HL-60 (cell line): ENCODE measurements around the gene ZBTB5.

Source experiments
- DNase-seq, 2 experiments: peaks; one replicate each; pipeline ENCODE4 v3.0.0-alpha.2; 2010 to 2020; ENCODE audit warnings: low read depth in 1 of 2, low spot score in 1 of 2
- H3K27ac ChIP-seq: fragments of 250-450 bp; sonication (Bioruptor Pico); replicated peaks from 2 replicates; pipeline ENCODE4 v1.5.1; 2020; ENCODE audit warnings: mild to moderate bottlenecking, moderate library complexity
- H3K27me3 ChIP-seq: fragments of 250-450 bp; sonication (Bioruptor Pico); 2 replicates; pipeline ENCODE4 v1.5.1; 2021; ENCODE audit warnings: mild to moderate bottlenecking, moderate library complexity; ENCODE audit not compliant: insufficient read depth, poor library complexity, severe bottlenecking
- H3K4me3 ChIP-seq: replicated peaks from 2 replicates; pipeline ENCODE4 v1.5.1; 2011; ENCODE audit warnings: mild to moderate bottlenecking, control low read depth, low read length; ENCODE audit not compliant: insufficient read depth
- CTCF ChIP-seq: IDR thresholded peaks from one replicate; pipeline ENCODE4 v1.5.1; 2011; ENCODE audit warnings: low read length, control low read depth, inconsistent platforms; ENCODE audit not compliant: insufficient read depth
- GABPA ChIP-seq: IDR thresholded peaks from 2 replicates; pipeline ENCODE4 v1.6.1; 2012; ENCODE audit warnings: low read depth
- POLR2AphosphoS5 ChIP-seq: IDR thresholded peaks from 2 replicates; pipeline ENCODE4 v1.6.1; 2012; ENCODE audit warnings: low read depth
- REST ChIP-seq: IDR thresholded peaks from 2 replicates; pipeline ENCODE4 v1.6.1; 2012; ENCODE audit warnings: low read depth; ENCODE audit not compliant: insufficient replicate concordance
- SPI1 ChIP-seq: IDR thresholded peaks from 2 replicates; pipeline ENCODE4 v1.6.1; 2012; ENCODE audit warnings: low read depth, mild to moderate bottlenecking, borderline replicate concordance

ZBTB5 gene

DNA sequence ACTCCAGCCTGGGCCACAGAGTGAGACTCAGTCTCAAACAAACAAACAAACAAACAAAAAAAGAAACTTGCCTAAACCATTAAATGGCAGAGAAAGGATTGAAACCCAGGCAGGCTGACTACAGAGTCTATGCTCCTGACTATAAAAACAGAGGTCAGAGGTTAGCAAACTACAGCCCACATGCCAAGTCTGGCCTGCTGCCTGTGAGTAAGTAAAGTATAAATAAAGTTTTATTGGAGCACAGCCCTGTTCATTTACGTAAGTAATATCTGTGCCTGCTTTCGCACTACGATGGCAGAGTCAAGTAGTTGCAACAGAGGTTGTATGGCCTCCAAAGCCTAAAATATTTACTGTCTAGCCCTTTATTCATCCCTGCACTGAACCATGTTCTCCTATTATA, 32.1 kb upstream of the ZBTB5 start:
- TF ChIP-seq CTCF, result no peak
- no peak for TF ChIP-seq REST
- no peak for TF ChIP-seq SPI1
- TF ChIP-seq GABPA, result no peak
- no peak for TF ChIP-seq POLR2AphosphoS5
- DNase-seq, result no peak
- no peaks in the 10 kb centered on the region for H3K27me3 ChIP-seq
- no peak overlapping the region for H3K27ac ChIP-seq
- H3K4me3 ChIP-seq, result no peak overlapping the region

DNA sequence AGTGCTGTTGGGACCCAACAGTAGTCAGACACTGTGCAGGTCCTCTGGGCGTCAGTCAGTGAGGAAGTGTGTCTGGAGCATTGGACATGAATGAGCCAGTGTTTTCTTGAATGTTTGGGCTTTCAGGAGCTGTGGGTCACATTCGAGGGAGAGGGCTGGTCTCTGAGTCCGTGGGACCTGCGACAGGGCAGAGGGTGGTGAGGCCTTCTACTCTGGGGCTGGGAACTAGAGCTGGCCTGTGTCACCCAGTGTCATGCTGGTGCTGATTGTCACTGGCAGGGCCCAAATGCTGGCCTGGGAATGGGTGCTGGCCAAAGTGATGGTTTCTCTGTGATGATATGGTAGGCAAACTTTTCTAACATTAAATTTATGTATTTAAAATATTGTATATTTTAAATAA, 30.8 kb upstream of the ZBTB5 start:
- TF ChIP-seq CTCF (no peak), SPI1 (no peak), REST (no peak), GABPA (no peak), POLR2AphosphoS5 (no peak)
- no peak for DNase-seq
- no peak overlapping the region for H3K27ac ChIP-seq
- no peak overlapping the region for H3K4me3 ChIP-seq
- no peaks in the 10 kb centered on the region for H3K27me3 ChIP-seq

DNA sequence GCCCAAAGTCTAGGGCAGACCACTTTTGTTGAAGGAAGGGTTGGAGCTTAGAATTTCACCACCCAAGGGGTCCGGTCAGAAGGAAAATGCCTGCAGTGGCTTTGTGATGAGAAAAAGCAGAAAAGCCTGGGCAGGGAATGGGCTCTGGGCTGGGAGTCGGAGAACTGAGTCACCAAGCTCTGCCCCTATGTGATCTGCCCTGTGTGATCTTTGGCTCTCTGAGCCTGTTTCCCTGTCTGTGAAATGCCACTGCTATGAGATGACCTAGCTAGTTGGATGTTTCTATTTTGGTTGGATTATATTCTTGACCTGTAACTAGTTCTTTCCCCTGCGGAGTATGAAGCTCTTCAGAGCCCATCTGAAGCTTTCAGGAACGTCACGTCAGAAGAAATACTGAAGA, 30.3 kb upstream of the ZBTB5 start:
- Histone ChIP-seq H3K27ac (no peak overlapping the region), H3K27me3 (no peaks in the 10 kb centered on the region), H3K4me3 (no peak overlapping the region)
- TF ChIP-seq CTCF (no peak), POLR2AphosphoS5 (no peak), SPI1 (no peak), GABPA (no peak)
- DNase-seq, result no peak

DNA sequence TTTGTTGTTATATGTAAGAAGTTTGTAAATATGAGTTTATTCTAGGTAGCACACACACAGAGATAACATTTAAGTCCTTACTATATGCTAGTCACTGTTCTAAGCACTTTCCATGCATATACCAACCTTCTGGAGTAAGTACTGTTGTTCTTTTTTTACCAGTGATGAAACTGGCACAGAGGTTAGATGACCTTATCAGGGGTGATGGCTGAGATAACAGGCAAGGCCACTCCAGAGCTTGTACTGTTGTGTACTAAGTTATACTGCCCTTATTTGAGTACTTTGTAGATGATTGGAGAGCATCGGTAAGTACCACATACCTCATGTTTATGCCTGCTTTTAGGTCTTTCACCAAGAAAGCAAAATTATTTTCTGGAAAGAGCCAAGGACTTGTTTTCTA, 26.7 kb upstream of the ZBTB5 start:
- DNase-seq, result no peak
- Histone ChIP-seq H3K4me3 (no peak overlapping the region), H3K27me3 (no peaks in the 10 kb centered on the region), H3K27ac (no peak overlapping the region)
- TF ChIP-seq REST, result no peak
